Measurements from ENCODE around the gene KCNK3.
A peak's percentile ranks its signal among the peaks of the same experiment; 100 is the strongest.
"Not testable (repeated sequence)": the region's sequence is repeated elsewhere in the genome, so short reads cannot be mapped to it uniquely, and the experiment has no call there.

Gene KCNK3

GRCh38 chr2:26735097-26735496, 42.6 kb downstream of the KCNK3 start:
- no peak for DNase-seq

- no peak for DNase-seq
These were observed 43.5 kb downstream of the KCNK3 start for GRCh38 chr2:26735883-26736588.

GRCh38 chr2:26737221-26737620, 44.7 kb downstream of the KCNK3 start:
- DNase-seq: no peak

GRCh38 chr2:26738481-26738880, 46.0 kb downstream of the KCNK3 start:
- DNase-seq: no peak

GRCh38 chr2:26739514-26739913, 47.0 kb downstream of the KCNK3 start:
- DNase-seq: no peak

- DNase-seq: no peak
These were observed 47.8 kb downstream of the KCNK3 start for GRCh38 chr2:26740346-26740745.

GRCh38 chr2:26740890-26741302, 48.4 kb downstream of the KCNK3 start:
- no peak for DNase-seq

- DNase-seq: no peak
These were observed 49.7 kb downstream of the KCNK3 start for GRCh38 chr2:26742048-26742770.

- no peak for DNase-seq
These were observed 51.3 kb downstream of the KCNK3 start for GRCh38 chr2:26743852-26744251.

GRCh38 chr2:26744953-26745352, 52.4 kb downstream of the KCNK3 start:
- DNase-seq: no peak

- peak; percentile 50 for DNase-seq
These were observed 53.2 kb downstream of the KCNK3 start for GRCh38 chr2:26745609-26746327.

GRCh38 chr2:26746934-26747333, 54.4 kb downstream of the KCNK3 start:
- no peak for DNase-seq

- DNase-seq: not testable (repeated sequence)
These were observed 57.4 kb downstream of the KCNK3 start for GRCh38 chr2:26749787-26750420.

GRCh38 chr2:26750467-26750866, 57.9 kb downstream of the KCNK3 start:
- DNase-seq: not testable (repeated sequence)

GRCh38 chr2:26752656-26753055, 60.1 kb downstream of the KCNK3 start:
- no peak for DNase-seq

- DNase-seq: no peak
These were observed 62.0 kb downstream of the KCNK3 start for GRCh38 chr2:26754539-26754938.

GRCh38 chr2:26754972-26755670, 62.6 kb downstream of the KCNK3 start:
- DNase-seq: peak; percentile 64

- DNase-seq: no peak
These were observed 63.8 kb downstream of the KCNK3 start for GRCh38 chr2:26756337-26756736.

GRCh38 chr2:26757873-26758789, 65.6 kb downstream of the KCNK3 start:
- DNase-seq: no peak

- no peak for DNase-seq
These were observed 66.3 kb downstream of the KCNK3 start for GRCh38 chr2:26758790-26759321.

- DNase-seq: no peak
These were observed 67.3 kb downstream of the KCNK3 start for GRCh38 chr2:26759845-26760244.

All from DMS79 (cell line).